ENCODE data around the gene EHD4.
A peak's percentile ranks its signal among the peaks of the same experiment; 100 is the strongest.

EHD4 gene

DNA sequence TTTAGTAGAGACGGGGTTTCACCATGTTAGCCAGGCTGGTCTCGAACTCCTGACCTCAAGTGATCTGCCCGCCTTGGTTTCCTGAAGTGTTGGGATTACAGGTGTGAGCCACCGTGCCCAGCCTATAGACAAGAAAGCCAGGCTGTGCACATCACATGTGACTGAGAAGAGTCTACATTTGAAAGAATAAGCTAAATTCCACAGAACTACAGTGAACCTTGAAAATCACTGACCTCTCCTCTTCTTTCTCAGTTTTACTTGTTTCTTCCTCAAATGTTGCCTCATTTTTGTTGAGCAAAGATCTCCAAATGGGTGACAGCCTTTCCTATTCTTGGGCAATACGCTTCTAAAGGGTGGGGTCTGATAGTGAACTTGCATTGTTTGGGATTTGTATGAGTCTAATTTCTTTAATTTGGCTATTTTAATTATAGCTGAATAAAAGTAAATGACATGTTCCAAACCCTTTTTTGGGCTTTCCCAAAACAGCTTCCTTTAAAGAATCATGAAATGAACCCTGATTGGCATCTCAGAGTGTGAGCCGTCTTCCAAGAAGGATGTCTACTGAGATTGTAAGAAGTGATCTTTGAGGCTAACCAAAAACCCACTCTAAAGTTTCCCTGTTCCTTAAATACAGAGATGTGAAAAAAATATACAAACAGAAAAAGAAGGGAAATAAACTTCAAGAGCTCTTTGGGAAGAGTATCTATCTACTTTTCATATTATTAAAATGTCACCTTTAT is 56.9 kb downstream of the EHD4 start:
- no peak for DNase-seq

DNA sequence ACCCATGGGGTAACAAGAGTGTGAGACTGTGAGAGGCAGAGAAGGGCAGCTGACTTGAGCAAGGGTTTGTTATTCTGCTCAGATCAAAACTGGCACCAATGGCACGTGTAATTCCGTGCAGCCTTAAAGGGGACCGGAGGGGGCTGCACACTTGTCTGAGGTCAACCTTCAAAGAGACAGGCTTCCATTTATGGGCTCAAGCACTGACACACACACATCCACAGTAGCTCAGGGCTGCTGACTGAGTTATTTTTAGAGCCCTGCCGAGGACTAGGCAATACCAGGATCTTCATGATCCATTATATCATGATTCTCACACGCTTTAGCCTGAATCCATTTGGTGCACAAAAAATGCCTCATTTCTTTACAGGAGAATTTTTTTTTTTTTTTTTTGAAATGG is 57.9 kb downstream of the EHD4 start:
- no peak for DNase-seq

DNA sequence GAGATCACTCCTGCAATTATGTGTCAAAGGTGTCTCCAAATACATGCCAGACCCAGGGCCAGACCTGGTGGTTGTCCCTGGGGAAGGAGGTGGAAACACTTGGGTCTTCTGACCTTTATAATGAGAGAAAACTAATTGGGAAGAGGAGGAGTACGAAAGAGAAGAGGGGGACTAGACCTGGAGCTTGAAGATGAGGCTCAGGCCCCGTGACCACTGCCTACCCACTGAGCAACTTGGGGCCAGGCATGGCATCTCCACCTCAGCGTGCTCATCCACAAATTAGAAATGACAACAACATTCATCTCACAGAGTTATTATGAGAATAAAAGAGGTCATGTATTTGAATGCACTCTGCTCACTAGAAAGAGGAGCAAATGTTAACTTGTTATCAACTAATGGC is 59.1 kb downstream of the EHD4 start:
- no peak for DNase-seq

DNA sequence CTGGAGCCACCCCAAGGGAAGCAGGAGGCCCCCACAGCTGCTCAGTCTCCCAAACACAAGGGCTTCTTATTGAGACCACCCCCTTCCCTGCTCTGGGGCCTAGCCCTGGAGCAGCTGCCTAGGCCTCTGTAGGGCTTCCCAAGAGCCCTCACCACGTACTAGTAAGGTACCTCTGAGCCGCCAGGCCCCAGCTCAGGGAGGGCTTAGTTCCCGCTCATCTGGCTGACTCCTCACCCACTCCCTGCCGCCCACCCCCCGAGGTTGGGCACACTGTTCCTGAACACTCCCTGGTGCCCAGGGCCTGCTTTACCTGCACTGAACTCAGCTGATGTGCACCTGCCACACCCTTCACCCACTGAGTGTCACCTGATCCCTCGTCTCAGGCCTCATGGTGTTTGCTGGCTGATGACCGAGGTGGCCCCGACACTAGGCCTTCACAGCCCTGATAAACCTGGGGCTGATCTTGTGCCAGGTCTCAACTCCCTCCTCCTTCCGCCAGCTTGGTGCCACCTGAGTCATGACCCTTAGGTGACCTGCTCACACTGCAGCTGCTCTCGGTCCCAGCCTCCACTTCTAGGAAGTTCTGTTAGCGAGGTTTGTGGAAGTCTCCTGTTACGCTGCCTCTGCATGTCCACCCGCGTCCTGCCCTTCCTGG is 60.5 kb downstream of the EHD4 start:
- DNase-seq: no peak

DNA sequence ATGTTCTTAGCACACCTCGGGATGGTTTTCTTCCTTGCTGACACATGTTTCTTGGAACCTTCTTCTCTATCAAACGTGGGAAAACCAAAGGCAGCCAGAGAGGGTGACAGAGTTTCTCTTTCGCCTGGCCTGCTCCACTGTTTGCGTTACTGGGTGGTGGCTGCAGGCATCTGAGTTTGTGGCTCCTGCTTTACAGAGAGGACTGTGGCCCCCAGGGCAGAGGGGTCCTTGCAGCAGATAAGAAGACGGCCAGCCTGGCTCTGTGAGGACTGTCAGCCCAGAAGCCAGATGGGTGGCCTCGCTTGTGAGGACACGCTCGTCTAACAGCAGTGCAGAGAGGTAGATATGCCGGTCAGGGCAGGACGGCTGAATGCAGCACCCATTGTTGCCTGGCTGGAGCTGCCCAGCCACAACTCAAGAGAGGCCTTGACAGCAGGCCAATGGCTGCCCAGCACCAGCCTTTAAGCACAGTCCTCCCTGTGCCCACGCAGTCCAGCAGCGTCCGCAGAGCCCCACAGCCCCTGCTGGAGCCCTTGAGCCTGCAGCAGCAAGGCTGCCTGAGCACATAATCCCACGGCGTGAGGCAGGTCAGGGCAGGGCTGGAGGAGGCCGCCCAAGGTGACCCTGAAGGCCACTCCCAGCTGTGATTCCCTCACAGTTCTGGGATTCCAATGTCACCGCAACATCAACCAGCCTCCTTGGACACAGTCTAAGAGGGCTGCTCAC is 63.5 kb downstream of the EHD4 start:
- no peak for DNase-seq

DNA sequence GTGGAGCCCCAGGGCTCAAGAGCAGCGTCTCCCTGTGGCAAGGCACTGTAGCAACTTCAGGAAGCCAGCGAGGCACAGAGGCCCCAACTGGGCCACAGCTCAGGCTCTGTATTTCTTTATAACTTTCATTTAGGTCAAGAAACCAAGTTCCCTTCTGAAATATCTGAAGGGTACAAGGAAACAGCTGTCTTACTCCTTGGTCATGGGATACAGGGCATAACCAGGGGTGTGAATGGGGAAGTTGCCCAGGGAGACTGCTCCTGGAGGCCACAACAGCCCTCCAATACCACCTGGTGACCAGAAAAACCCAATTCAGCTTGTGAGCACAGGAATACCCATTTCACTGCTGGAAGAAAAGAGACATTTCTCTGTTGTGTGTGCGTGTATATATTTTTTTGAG is 65.2 kb downstream of the EHD4 start:
- no peak for DNase-seq

DNA sequence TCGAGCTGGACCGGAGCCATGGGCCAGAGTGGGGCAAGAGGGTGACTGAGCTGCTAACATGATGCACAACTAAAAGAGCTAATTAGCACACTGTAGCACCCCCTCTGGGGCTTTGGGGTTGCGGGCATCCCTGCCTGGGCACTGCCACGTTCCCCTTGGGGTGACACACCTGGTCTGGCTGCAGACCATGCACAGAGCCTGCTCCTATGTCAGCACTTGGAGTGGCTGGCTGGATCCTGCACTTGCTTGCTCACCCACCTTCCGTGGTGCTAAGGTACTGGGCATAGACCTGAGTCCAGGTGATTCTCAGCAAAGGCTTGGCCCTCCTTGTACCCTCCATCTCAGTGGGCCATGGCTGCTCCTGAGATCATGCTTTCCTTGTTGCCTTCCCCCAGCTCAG is 65.7 kb downstream of the EHD4 start:
- no peak for DNase-seq

DNA sequence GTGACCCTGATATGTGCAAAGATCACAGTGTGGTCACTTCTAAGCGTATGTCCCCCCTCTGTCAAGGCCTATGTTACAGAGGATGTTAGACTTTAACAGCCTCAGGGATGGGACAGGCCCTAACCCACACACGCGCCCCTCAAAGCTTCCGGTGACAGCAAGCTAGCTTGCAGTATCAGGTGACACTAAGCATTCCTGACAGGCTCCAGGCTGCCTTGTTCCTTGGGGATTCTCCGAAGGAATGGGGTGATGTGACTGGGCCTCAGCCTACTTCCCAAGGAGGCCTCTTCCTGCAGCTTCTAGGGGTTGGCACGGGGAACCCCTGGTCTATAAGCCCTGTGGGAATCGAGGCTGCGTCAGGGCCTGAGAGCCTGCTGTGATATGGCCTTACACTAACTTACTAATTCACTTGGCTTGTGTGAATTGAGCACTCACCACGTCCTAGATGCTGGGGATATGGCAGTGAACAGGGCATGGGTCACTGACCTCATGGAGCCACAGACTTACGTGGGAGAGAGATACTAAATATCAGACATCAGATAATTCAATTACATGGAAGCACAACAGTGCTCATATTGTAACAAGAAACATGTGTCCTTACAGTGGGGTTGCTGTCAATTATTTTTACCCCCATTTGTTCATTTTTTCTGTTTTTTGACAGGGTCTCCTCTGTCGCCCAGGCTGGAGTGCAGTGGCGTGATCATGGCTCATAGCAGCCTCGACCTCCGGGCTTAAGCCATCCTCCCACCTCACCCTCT is 67.1 kb downstream of the EHD4 start:
- DNase-seq: peak; percentile 22

DNA sequence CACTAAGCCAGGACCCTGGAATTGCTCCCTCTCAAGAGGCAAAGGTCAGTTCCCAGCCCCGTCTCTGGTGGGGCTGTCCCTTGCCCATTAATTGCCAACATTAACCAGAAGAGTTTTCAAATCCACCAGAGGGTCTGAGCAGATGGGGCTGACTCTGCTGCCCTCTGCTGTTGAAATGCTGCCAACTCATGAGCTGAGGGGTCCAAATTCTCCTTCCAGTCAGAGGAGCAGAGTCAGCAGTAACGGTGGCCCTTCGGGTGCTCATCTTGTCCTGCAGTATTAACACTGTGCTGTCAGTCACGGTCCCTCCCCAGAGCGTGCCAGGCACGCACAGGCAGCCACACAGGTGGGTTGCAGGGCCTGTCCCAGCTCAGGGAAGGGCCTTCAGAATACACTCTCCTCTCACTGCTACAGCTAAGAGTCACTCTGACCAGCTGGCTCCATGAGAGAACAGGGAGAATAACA is 67.8 kb downstream of the EHD4 start:
- DNase-seq: peak; percentile 67

DNA sequence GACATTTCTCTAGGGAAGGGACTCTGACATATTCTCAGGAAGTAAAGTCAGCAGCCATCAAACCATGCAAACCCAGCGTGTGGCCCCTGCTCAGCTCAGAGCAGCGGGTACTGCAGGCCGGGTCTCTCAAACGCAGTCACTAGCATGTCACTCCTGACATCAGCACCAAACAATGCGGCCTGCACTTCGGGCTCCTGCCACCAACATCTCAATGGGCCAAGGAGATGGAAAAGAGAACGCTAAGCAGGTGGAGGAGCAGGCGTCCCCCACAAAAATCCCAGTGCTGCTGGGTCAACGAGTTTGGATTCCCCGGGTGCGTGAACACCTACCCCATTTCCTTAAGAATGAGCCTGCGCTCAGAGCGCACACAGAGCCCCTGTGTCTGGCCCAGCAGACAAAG is 68.6 kb downstream of the EHD4 start:
- no peak for DNase-seq

DNA sequence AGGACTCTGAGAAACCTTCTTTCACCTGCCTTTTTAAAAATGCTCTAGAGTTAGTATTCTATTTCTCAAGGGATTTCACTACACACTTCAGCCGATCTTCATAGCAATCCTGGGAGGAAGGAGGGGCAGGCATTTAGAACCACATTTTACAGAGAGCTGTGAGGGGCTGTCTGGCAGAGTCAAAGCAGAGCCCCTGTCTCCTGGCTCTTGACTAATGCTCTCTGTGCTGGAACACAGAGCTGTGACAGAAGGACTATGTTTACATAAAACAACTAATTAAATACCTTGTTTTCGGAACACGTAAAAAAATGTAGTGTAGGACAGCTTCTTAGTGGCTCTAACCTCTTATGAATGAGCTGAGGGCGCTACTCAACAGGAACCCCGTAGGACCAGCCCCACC is 70.9 kb downstream of the EHD4 start:
- DNase-seq: no peak

DNA sequence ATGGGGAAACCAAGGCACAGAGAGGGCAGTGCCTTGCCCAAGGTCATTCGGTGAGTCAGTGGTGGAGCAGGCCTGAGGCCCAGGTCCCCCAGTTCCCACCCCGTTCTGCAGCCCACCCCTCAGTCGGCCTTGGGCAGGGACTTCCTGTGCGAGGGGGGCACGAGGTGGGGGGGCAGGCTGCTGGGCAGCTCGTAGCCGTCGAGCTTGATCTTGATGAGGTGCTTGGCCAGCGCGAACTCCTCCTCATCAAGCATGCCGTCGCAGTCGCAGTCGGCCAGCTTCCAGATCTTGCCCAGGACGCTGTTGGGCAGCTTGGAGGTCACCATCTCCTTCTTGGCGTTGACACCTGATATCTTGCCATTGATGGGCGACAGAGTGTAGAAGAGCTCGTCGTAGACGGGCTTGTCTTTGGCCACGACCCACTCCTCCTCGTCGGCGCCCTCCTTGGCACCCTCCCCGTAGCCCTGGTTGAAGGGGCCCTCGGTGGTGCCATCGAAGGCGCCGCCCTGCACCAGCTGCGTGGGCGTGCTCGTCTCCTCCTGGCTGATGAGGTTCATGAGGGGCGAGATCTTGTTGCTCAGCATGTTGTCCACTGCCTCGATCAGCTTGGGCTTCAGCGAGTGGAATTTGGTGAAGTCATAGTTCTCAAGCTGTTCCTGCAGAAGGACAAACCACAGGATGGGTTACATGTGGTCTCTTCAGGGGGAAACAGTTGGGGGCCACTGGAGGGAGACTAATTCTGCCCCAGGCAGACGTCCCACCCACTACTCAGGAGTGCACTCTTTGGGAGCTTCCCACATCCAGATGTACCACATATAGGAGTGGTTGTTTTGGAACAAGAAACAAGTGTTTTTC is 71.6 kb downstream of the EHD4 start:
- DNase-seq: no peak

DNA sequence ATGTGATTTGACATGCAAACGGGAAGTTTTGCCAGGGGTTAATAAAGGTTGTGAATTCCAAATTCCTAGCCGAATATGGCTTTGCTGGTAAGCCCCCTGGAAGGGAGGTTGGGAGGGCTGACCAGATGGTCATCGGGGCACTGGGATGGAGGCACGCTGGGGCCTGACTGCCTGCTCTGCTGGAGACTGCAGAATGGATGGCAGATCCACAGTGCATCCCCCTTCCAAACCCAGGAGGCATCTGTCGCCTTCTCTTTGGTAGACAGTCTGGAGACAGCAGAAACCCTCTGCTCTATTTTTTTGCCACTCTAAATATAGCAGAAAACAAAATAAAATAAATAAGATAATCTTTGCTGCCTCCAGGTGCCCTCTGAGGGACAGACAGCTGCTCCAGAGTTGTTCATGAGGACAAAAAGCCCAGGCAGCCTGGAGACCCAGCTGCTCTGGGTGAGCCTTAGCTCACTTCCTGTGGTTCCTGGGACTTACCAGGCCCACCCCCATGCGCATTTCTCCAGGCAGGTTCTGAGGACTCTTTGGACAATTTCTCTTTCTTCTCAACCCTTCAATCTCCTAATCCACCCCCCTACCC is 72.4 kb downstream of the EHD4 start:
- DNase-seq: no peak

DNA sequence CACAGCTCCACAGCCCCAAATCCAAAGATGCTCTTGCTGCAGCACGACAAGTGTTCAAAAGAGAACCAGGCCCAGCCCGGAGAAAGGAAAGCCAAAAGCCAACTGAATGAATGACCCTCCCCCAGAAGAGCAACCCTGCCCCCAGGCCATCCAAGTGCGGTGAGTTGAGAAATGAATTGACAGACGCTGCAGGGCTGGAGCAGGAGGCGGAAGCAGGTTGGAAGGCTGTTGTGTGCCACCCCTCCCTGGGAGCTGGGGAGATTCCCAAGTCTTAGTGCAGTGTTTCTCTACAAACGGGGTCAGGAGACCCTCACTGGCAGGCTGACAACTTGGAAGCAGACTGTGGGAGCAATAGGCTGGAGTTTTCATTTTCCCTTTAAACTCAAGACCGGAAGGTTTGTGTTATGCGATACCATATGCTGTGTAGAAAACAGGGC is 75.0 kb downstream of the EHD4 start:
- DNase-seq: no peak

DNA sequence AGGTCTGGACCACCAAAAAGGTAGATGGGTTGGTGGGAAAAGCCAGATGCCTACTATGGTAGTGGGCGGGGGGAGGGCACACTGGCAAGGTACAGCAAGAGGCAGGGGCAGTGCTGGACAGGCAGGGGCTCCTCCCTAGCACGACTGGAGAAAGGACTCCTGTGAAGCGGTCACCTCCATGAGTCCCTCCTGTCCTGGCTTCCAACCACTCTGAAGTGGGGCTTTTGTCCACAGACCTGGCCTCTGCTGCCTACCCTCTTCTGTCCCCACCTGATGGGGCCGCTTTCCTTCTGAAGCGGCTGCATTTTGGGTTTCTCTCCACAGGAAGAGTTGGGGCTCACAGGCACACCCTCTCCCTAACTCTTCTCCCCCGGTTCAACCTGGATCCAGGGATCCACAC is 75.8 kb downstream of the EHD4 start:
- no peak for DNase-seq

DNA sequence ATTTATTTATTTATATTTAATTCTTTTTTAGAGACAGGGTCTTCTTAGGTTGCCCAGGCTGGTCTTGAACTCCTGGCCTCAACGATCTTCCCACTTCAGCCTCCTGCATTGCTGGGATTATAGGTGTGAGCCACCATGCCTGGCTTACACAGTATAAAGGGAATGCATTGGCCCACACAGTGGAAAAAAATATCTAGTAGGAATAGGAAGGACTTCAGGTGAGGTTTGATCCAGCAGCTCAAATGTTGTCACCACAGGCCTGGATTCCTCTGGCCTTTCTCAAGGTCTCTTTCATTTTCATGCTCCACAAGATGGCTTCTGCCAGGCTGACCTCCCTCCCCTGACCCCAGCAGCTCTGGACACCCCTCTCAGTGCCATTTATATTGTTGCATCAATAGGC is 76.4 kb downstream of the EHD4 start:
- DNase-seq: no peak

DNA sequence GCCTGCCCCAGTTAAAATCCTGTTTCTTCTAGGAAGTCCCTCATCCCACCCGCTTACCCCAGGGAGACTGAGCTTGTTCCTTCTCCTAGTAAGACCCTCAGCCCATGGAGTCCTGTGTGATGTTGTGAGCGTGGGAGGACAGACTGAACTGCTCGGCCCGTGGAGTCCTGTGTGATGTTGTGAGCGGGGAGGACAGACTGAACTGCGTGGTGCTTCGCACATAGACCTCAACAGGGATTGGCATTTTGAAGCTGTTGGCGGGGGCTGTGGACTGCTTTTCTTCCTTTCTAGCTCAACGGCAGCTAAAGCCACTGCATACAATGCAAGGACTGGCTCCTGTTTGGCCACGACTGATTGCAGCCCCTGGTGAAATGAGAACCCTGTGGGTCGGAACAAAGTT is 76.9 kb downstream of the EHD4 start:
- DNase-seq: no peak

DNA sequence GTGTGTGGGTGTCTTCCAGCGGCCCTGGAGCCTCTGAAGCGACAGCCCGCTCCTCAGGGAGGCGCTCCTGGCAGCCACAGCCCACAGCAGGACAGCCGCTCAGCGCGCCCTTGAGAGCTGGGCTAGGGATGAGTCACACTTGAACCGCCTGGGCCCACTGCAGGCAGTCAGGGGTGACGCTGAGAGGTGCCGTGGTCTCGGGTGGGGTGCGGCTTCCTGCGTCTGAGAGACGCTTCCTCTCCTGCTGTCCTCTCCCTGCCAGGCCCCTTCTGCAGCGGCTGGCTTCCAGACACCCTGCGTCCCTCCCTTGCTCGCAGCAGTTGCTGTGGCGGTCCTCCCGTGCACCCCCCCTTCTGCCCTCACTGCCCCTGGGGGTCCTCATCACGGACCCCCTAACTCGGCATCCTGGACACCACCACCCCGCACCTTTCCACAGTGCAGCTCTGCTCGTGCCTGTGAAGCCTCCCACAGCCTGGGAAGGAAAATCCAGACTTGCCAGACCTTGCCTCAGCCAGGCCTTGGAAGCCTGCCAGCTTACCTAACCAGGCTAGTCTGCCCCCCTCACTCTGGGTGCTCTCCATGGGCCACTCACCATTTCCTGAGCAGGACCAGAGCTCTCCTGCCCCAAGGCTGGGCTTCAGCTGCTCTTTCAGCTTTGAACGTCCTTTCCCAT is 77.4 kb downstream of the EHD4 start:
- DNase-seq: peak; percentile 83

DNA sequence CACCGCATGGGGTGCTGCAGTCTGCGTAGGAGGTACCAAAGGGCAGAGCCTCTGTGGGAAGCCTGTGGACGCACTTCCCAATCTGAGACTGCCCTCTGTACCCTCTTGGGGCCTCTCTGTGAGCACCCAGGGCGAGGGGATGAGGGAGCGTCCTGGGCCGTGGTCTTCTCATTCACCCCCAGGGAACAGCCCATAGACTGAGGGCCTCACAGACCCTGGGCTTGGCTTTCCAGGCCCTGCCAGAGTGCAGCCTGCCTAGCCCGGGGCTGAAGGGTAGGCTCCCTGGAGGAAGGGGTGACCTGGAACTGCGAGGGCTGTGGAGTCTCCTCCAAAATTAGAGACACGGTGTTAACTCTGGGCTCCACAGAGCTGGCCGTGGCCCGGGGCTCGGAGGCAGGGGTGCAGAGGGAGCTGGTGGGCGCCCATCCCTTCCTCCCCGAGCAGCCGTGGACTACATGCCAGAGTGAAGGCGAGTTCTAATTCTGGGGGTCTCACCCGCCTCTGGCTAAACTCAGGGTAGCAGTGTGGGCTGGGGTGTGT is 78.0 kb downstream of the EHD4 start:
- no peak for DNase-seq

DNA sequence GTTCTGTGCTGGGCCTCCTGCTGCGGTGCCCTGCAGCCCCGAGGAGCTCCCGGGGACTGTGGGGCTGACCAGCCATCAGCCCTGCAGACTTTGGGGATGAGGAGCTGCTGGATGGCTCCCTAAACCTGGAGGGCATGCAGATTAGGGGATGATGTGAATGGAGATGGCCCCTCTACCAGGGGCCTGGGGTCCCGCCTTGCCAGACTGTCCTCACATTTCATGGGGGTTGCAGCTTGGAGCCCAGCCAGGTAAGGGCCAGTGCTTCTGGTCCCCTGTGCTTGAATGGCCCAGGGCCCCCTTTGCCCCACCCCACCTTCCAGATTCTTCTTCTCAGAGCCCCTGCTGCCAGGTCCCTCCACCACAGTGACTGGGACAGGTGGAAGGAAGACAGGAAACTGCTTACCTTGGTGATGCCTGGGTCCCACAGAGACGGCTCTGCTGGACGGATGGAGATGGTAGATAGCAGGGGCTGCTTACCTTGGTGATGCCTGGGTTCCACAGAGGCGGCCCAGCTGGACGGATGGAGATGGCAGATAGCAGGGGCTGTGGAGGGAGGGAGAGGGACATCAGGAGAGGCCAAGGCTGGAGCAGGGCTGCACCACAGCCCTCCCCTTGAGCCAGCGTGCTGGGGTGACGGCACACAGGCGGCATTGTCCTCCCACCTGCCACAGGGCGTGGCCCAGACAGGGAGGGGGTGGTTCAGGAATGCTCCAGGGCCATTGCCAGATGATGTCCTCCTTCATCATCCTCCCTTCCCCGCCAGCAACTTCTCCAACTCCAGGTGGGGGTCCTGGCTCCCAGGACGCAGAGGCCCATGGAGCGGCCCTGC is 78.7 kb downstream of the EHD4 start, which contains the start of gene SPTBN5:
TSS of gene SPTBN5 (minus strand) at position 632 of the 829 bp plus-strand sequence. CDS start at position 76, 556 bp downstream.
- no peak for DNase-seq

All from fibroblast of skin of back (primary cell).